ENCODE data around the gene PRPSAP1.
"Not testable (repeated sequence)": the region's sequence is repeated elsewhere in the genome, so short reads cannot be mapped to it uniquely, and the experiment has no call there.

The PRPSAP1 gene

GRCh38 chr17:76359776-76360175, 6.1 kb upstream of the PRPSAP1 start:
- not testable (repeated sequence) for DNase-seq

- no peak for DNase-seq
These were observed 5.7 kb upstream of the PRPSAP1 start for GRCh38 chr17:76359375-76359774.

GRCh38 chr17:76357597-76358158, 4.0 kb upstream of the PRPSAP1 start:
- DNase-seq: no peak

- DNase-seq: no peak
These were observed 3.2 kb upstream of the PRPSAP1 start for GRCh38 chr17:76356803-76357456.

- DNase-seq: no peak
These were observed 1.1 kb upstream of the PRPSAP1 start for GRCh38 chr17:76354747-76355310.

GRCh38 chr17:76354317-76354729, 607 bp upstream of the PRPSAP1 start:
- no peak for DNase-seq

GRCh38 chr17:76353004-76353598, 615 bp downstream of the PRPSAP1 start:
- DNase-seq: no peak

- no peak for DNase-seq
These were observed 2.1 kb downstream of the PRPSAP1 start for GRCh38 chr17:76351526-76352071.

- no peak for DNase-seq
These were observed 3.3 kb downstream of the PRPSAP1 start for GRCh38 chr17:76350463-76350862.

GRCh38 chr17:76346936-76347335, 6.8 kb downstream of the PRPSAP1 start:
- DNase-seq: not testable (repeated sequence)

- no peak for DNase-seq
These were observed 8.2 kb downstream of the PRPSAP1 start for GRCh38 chr17:76345377-76345974.

GRCh38 chr17:76343106-76343505, 10.6 kb downstream of the PRPSAP1 start:
- DNase-seq: no peak

- no peak for DNase-seq
These were observed 12.4 kb downstream of the PRPSAP1 start for GRCh38 chr17:76341301-76341700.

- DNase-seq: peak; percentile 50
These were observed 16.3 kb downstream of the PRPSAP1 start for GRCh38 chr17:76337413-76337777.

- no peak for DNase-seq
These were observed 16.8 kb downstream of the PRPSAP1 start for GRCh38 chr17:76336756-76337412.

GRCh38 chr17:76335716-76336381, 17.9 kb downstream of the PRPSAP1 start:
- no peak for DNase-seq

GRCh38 chr17:76333673-76334505, 19.8 kb downstream of the PRPSAP1 start:
- no peak for DNase-seq

- no peak for DNase-seq
These were observed 22.6 kb downstream of the PRPSAP1 start for GRCh38 chr17:76331083-76331482.

GRCh38 chr17:76329664-76330063, 24.1 kb downstream of the PRPSAP1 start:
- no peak for DNase-seq

GRCh38 chr17:76327696-76328095, 26.0 kb downstream of the PRPSAP1 start:
- DNase-seq: no peak

- DNase-seq: no peak
These were observed 27.4 kb downstream of the PRPSAP1 start for GRCh38 chr17:76326306-76326705.

All from HCEC 1CT (cell line).